DOHH2 (cell line): ENCODE measurements around the gene RHBDD3.
"Not testable (repeated sequence)": the region's sequence is repeated elsewhere in the genome, so short reads cannot be mapped to it uniquely, and the experiment has no call there.

ENCODE experiments used
- H3F3A ChIP-seq: fragments of 200-600 bp; sonication (generic), shearing (Covaris generic); 2 replicates; pipeline ENCODE4 v1.6.0; 2016; ENCODE audit warnings: antibody characterized with exemption, mild to moderate bottlenecking; ENCODE audit not compliant: control insufficient read depth, insufficient read depth
- H3K27ac ChIP-seq: fragments of 200-600 bp; sonication (generic); 2 replicates; pipeline ENCODE4 v1.5.1; 2014; ENCODE audit warnings: low read depth, mild to moderate bottlenecking, low read length, moderate library complexity
- H3K27me3 ChIP-seq: fragments of 200-600 bp; sonication (generic); 2 replicates; pipeline ENCODE4 v1.6.1; 2014; ENCODE audit warnings: mild to moderate bottlenecking, low read length, mixed read lengths; ENCODE audit not compliant: control insufficient read depth
- H3K36me3 ChIP-seq: fragments of 200-600 bp; sonication (generic); 2 replicates; pipeline ENCODE4 v1.6.1; 2014; ENCODE audit warnings: mild to moderate bottlenecking, low read length, moderate library complexity, mixed read lengths; ENCODE audit not compliant: control insufficient read depth
- H3K4me1 ChIP-seq: fragments of 200-600 bp; sonication (generic); 2 replicates; pipeline ENCODE4 v1.6.1; 2014; ENCODE audit warnings: mild to moderate bottlenecking, low read length, mixed read lengths; ENCODE audit not compliant: control insufficient read depth
- H3K4me2 ChIP-seq: fragments of 200-600 bp; sonication (generic); 2 replicates; pipeline ENCODE4 v1.6.0; 2014; ENCODE audit warnings: mild to moderate bottlenecking, low read length, moderate library complexity
- H3K4me3 ChIP-seq: fragments of 200-600 bp; sonication (generic); 2 replicates; pipeline ENCODE4 v1.5.1; 2014; ENCODE audit warnings: mild to moderate bottlenecking, low read length, mixed read lengths
- H3K79me2 ChIP-seq: fragments of 200-600 bp; sonication (generic); 2 replicates; pipeline ENCODE4 v1.6.1; 2014; ENCODE audit warnings: mild to moderate bottlenecking, low read length, mixed read lengths; ENCODE audit not compliant: control insufficient read depth
- H3K9me2 ChIP-seq: fragments of 200-600 bp; sonication (generic); replicated peaks from 2 replicates; pipeline ENCODE4 v1.6.1; 2014; ENCODE audit warnings: mild to moderate bottlenecking, low read length, mixed read lengths; ENCODE audit not compliant: control insufficient read depth
- H3K9me3 ChIP-seq: fragments of 200-600 bp; sonication (generic); 2 replicates; pipeline ENCODE4 v1.6.1; 2014; ENCODE audit warnings: antibody characterized with exemption, low read length, mixed read lengths; ENCODE audit not compliant: control insufficient read depth, insufficient read depth
- H4K20me1 ChIP-seq: fragments of 200-600 bp; sonication (generic); 2 replicates; pipeline ENCODE4 v1.6.0; 2014; ENCODE audit warnings: low read depth, mild to moderate bottlenecking, antibody characterized with exemption, low read length, moderate library complexity; ENCODE audit not compliant: control insufficient read depth, insufficient read depth
- CTCF ChIP-seq: fragments of 200-600 bp; sonication (generic); IDR thresholded peaks from one replicate; pipeline ENCODE4 v1.5.1; 2014; ENCODE audit warnings: antibody characterized with exemption, mild to moderate bottlenecking, low read depth, low read length; ENCODE audit not compliant: poor library complexity, severe bottlenecking
- EZH2phosphoT487 ChIP-seq: fragments of 200-600 bp; sonication (generic); IDR thresholded peaks from 2 replicates; pipeline ENCODE4 v1.6.1; 2017; ENCODE audit warnings: borderline replicate concordance, mild to moderate bottlenecking, antibody characterized with exemption, low read length, moderate library complexity, mixed read lengths

RHBDD3 gene

DNA sequence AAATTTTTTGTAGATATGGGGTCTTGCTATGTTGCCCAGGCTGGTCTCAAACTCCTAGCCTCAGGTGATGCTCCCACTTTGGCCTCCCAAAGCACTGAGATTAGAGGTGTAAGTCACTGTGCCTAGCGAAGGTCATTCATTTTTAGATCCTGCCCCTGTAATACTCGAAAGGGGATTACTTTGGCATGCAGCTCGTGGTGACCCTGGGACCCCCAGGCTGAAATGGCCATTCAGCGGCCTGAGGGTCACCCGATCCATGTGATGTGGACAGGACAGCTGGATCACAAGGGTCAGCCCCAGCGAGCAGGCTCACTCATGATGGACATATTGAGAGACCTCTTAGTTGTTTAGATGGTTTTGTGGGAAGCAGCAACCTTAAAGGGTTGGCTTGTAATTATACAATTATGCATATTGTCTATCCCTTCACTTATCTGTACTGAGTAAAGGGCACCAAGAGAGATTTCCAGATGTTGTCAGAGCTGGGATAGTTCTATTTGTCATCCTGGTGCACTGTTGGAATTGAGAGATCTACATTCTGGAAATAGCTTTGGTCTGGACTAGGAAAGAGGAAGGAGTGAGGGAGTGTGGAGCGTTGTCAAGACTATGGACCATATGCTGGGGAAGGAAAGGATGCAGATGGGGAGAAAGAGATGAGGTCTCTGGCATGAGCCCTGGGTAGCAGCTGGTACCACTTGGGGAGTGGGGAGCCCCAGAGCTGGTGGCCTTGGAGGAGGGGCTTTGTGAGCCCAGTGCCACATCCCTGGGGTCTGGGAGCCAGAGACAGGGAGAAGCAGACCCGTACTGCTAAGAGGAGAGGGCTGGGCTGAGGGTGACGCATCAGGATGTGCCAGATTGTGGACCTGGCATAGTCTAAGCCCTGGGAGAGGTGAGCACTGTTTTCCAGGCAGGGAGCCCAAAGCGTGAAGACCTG, 15.5 kb downstream of the RHBDD3 start:
- Histone ChIP-seq H3K4me2 (no peak overlapping the region), H3K4me1 (no peaks in the 10 kb centered on the region), H3K27ac (no peak overlapping the region), H3K4me3 (no peak overlapping the region), H3K27me3 (no peaks in the 10 kb centered on the region), H4K20me1 (no peaks in the 10 kb centered on the region), H3K9me3 (no peaks in the 10 kb centered on the region), H3K9me2 (no peaks in the 10 kb centered on the region), H3K36me3 (no peaks in the 10 kb centered on the region), H3K79me2 (no peaks in the 10 kb centered on the region), H3F3A (no peaks in the 10 kb centered on the region)
- TF ChIP-seq CTCF (no peak), EZH2phosphoT487 (no peak)

- no peak overlapping the region for H3K4me2 ChIP-seq
- no peak for TF ChIP-seq CTCF
- TF ChIP-seq EZH2phosphoT487 = no peak
- no peak overlapping the region for H3K4me3 ChIP-seq
Measured at GRCh38 chr22:29251265-29251664, 16.5 kb downstream of the RHBDD3 start.

GRCh38 chr22:29247891-29248290, 19.9 kb downstream of the RHBDD3 start:
- H3K9me3 ChIP-seq, H3K79me2 ChIP-seq, H3K4me2 ChIP-seq, H3F3A ChIP-seq, H3K27ac ChIP-seq, H4K20me1 ChIP-seq, H3K4me3 ChIP-seq, H3K4me1 ChIP-seq, H3K9me2 ChIP-seq, H3K36me3 ChIP-seq, H3K27me3 ChIP-seq: not testable (repeated sequence)

More at GRCh38 chr22:29251265-29251664, 16.5 kb downstream of the RHBDD3 start:
- Histone ChIP-seq H3K4me1 (no peaks in the 10 kb centered on the region), H3K9me3 (no peaks in the 10 kb centered on the region), H3K79me2 (no peaks in the 10 kb centered on the region), H3K9me2 (no peaks in the 10 kb centered on the region), H3K27ac (no peak overlapping the region), H3K27me3 (no peaks in the 10 kb centered on the region), H4K20me1 (no peaks in the 10 kb centered on the region), H3K36me3 (no peaks in the 10 kb centered on the region), H3F3A (no peaks in the 10 kb centered on the region)

GRCh38 chr22:29245626-29246385, 22.0 kb downstream of the RHBDD3 start:
- Histone ChIP-seq H3K27ac (no peak overlapping the region), H3K4me3 (no peak overlapping the region), H3K9me2 (no peaks in the 10 kb centered on the region), H3K4me2 (no peak overlapping the region), H3F3A (no peaks in the 10 kb centered on the region), H3K79me2 (no peaks in the 10 kb centered on the region), H3K36me3 (no peaks in the 10 kb centered on the region), H3K27me3 (peaks cover 6% of the 10 kb centered on the region; the same call in 1 of the 2 replicates), H3K9me3 (no peaks in the 10 kb centered on the region), H4K20me1 (no peaks in the 10 kb centered on the region), H3K4me1 (no peaks in the 10 kb centered on the region)
- no peak for TF ChIP-seq EZH2phosphoT487
- TF ChIP-seq CTCF = peak; percentile 97
